SU-DHL-6 (cell line): ENCODE results near the gene HOMER3.

Experiments
- EZH2phosphoT487 ChIP-seq: fragments of 200-600 bp; sonication (generic), shearing (Covaris generic); conservative IDR thresholded peaks from 2 replicates; pipeline ENCODE4 v1.6.1; 2018; ENCODE audit warnings: mild to moderate bottlenecking, antibody characterized with exemption, low read length, moderate library complexity, mixed read lengths
- TF ChIP-seq, protein P1 (sequence below): fragments of 200-600 bp; sonication (generic); IDR thresholded peaks from one replicate; pipeline ENCODE4 v1.5.1; 2017; ENCODE audit warnings: antibody characterized with exemption, mild to moderate bottlenecking, low read length, moderate library complexity; ENCODE audit not compliant: insufficient read depth, poor library complexity, severe bottlenecking

DNA sequence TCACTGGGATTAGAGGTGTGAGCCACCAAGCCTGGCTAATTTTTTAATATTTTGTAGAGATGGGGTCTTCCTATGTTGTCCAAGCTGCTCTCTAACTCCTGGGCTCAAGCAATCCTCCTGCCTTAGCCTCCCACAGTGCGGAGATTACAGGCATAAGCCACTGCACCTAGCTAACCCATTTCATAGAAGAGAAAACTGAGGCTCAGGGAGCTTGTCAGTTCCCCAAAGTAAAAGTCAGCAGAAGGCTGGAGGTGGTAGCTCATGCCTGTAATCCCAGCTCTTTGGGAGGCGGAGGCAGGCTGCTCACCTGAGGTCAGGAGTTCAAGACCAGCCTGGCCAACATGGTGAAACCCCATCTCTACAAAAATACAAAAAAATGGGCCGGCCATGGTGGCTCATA is 8.8 kb upstream of the HOMER3 start:
- no peak for TF ChIP-seq EZH2phosphoT487
- TF ChIP-seq, protein P1, sequence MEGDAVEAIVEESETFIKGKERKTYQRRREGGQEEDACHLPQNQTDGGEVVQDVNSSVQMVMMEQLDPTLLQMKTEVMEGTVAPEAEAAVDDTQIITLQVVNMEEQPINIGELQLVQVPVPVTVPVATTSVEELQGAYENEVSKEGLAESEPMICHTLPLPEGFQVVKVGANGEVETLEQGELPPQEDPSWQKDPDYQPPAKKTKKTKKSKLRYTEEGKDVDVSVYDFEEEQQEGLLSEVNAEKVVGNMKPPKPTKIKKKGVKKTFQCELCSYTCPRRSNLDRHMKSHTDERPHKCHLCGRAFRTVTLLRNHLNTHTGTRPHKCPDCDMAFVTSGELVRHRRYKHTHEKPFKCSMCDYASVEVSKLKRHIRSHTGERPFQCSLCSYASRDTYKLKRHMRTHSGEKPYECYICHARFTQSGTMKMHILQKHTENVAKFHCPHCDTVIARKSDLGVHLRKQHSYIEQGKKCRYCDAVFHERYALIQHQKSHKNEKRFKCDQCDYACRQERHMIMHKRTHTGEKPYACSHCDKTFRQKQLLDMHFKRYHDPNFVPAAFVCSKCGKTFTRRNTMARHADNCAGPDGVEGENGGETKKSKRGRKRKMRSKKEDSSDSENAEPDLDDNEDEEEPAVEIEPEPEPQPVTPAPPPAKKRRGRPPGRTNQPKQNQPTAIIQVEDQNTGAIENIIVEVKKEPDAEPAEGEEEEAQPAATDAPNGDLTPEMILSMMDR = no peak
